GM12878 (cell line): ENCODE results near the gene GALNT16. TPM values are rescaled to one million over a fixed set of nuclear protein-coding genes. Genes with fewer than 3 reads are reported as not detected.

Experiments used
- ATAC-seq: fragments of 200-7000 bp; cut with Tn5 transposase; 3 replicates; pipeline ENCODE4 v1.9.1; 2020; ENCODE audit warnings: mild to moderate bottlenecking, moderate library complexity
- BruUV-seq: library from RNA; stranded (reverse); fragments of 400-500 nt; replicated peaks from 2 replicates; lab custom pipeline; 2021; lab: Mats Ljungman, UMichigan
- CTCF ChIA-PET: fragments of 300-600 bp; sonication (Branson Sonifier 250); formaldehyde crosslinking; extraction: SDS; loops from one replicate; lab custom pipeline; 2021; ENCODE audit warnings: inconsistent platforms; lab: Yijun Ruan, JAX
- POLR2A ChIA-PET: fragments of 350-600 bp; formaldehyde crosslinking; extraction: SDS; loops from one replicate; lab custom pipeline; 2021; ENCODE audit warnings: inconsistent platforms; lab: Charles Lee
- RAD21 ChIA-PET: fragments of 300-600 bp; sonication (Branson Sonifier 250); formaldehyde crosslinking; loops from one replicate; lab custom pipeline; 2023; ENCODE audit warnings: antibody characterized with exemption; ENCODE audit not compliant: unreplicated experiment; lab: Charles Lee
- SMC1A ChIA-PET: fragments of 300-600 bp; sonication (Branson Sonifier 250); formaldehyde crosslinking; loops from one replicate; lab custom pipeline; 2023; ENCODE audit not compliant: unreplicated experiment, uncharacterized antibody; lab: Charles Lee
- DNase-seq: peaks from one replicate; pipeline ENCODE4 v3.0.0-alpha.2; 2011; ENCODE audit warnings: low read depth, low spot score
- FAIRE-seq: peaks from 3 replicates; lab custom pipeline; 2011; peaks lifted over from hg19 to GRCh38; lab: Jason Lieb, UNC
- H2AFZ ChIP-seq: 2 replicates; pipeline ENCODE4 v1.6.0; 2011; ENCODE audit warnings: low read depth, low read length, control low read depth; ENCODE audit not compliant: control insufficient read depth
- H3K27ac ChIP-seq: 2 replicates; pipeline ENCODE4 v1.5.1; 2011; ENCODE audit warnings: control low read depth; ENCODE audit not compliant: control insufficient read depth, insufficient read depth
- H3K27me3 ChIP-seq, 2 experiments: replicated peaks in 1 of 2; 2 replicates each; pipeline versions ENCODE4 v1.6.0 to v1.6.1; 2011; ENCODE audit warnings: low read length in 1 of 2; ENCODE audit not compliant: control insufficient read depth in 2 of 2, insufficient read depth in 2 of 2
- H3K36me3 ChIP-seq, 2 experiments: 2 replicates each; pipeline ENCODE4 v1.5.1; 2011; ENCODE audit warnings: low read length in 1 of 2; ENCODE audit not compliant: control insufficient read depth in 2 of 2, insufficient read depth in 2 of 2
- H3K4me1 ChIP-seq: 2 replicates; pipeline ENCODE4 v1.6.1; 2011; ENCODE audit warnings: mild to moderate bottlenecking, low read length, moderate library complexity, mixed read lengths; ENCODE audit not compliant: control insufficient read depth, insufficient read depth
- H3K4me2 ChIP-seq: 2 replicates; pipeline ENCODE4 v1.6.0; 2011; ENCODE audit warnings: control low read depth; ENCODE audit not compliant: control insufficient read depth, insufficient read depth
- H3K4me3 ChIP-seq: fragments of 200-600 bp; sonication (generic); 2 replicates; pipeline ENCODE4 v1.5.1; 2016
- H3K79me2 ChIP-seq: 2 replicates; pipeline ENCODE4 v1.6.0; 2011; ENCODE audit warnings: low read length; ENCODE audit not compliant: control insufficient read depth, insufficient read depth
- H3K9ac ChIP-seq: 2 replicates; pipeline ENCODE4 v1.8.0; 2011; ENCODE audit warnings: low read length, control low read depth, mixed read lengths; ENCODE audit not compliant: control insufficient read depth, insufficient read depth
- H3K9me3 ChIP-seq: replicated peaks from 3 replicates; pipeline ENCODE4 v1.5.1; 2011; ENCODE audit warnings: mild to moderate bottlenecking, low read length; ENCODE audit not compliant: control insufficient read depth, insufficient read depth
- H4K20me1 ChIP-seq: 2 replicates; pipeline ENCODE4 v1.6.0; 2011; ENCODE audit not compliant: control insufficient read depth, insufficient read depth
- KAT2A ChIP-seq: conservative IDR thresholded peaks from 2 replicates; pipeline ENCODE4 v1.6.1; 2011; ENCODE audit warnings: low read depth, low read length; ENCODE audit not compliant: control insufficient read depth
- NFYB ChIP-seq: IDR thresholded peaks from 2 replicates; pipeline ENCODE4 v1.6.1; 2011; ENCODE audit warnings: low read depth, mild to moderate bottlenecking, low read length, improper control_type of control experiment, moderate library complexity; ENCODE audit not compliant: insufficient read depth
- PKNOX1 ChIP-seq: fragments of 450-650 bp; IDR thresholded peaks from 2 replicates; pipeline ENCODE4 v1.6.1; 2016; ENCODE audit warnings: mild to moderate bottlenecking
- POLR2AphosphoS2 ChIP-seq: IDR thresholded peaks from 2 replicates; pipeline ENCODE4 v1.6.1; 2011; ENCODE audit warnings: low read depth, mild to moderate bottlenecking, low read length, improper control_type of control experiment, moderate library complexity
- RBBP5 ChIP-seq: fragments of 200-600 bp; sonication (generic); conservative IDR thresholded peaks from 2 replicates; pipeline ENCODE4 v1.6.1; 2016
- SMAD5 ChIP-seq: IDR thresholded peaks from 2 replicates; pipeline ENCODE4 v1.6.1; 2016; ENCODE audit warnings: antibody characterized with exemption, low read depth
- SMC3 ChIP-seq: IDR thresholded peaks from 2 replicates; pipeline ENCODE4 v1.6.1; 2011; ENCODE audit warnings: low read length, improper control_type of control experiment, borderline replicate concordance
- TAF1 ChIP-seq: IDR thresholded peaks from 2 replicates; pipeline ENCODE4 v1.6.1; 2011; ENCODE audit warnings: mild to moderate bottlenecking, low read depth, low read length, borderline replicate concordance
- USF1 ChIP-seq: IDR thresholded peaks from 2 replicates; pipeline ENCODE4 v1.6.1; 2011; ENCODE audit warnings: borderline replicate concordance, low read depth, mild to moderate bottlenecking, moderate library complexity, mixed read lengths, low read length; ENCODE audit not compliant: insufficient read depth; ENCODE audit errors: extremely low read length
- WRNIP1 ChIP-seq: IDR thresholded peaks from 2 replicates; pipeline ENCODE4 v1.6.1; 2011; ENCODE audit warnings: low read depth, low read length, improper control_type of control experiment, borderline replicate concordance
- ZNF622 ChIP-seq: fragments of 450-650 bp; IDR thresholded peaks from 2 replicates; pipeline ENCODE4 v1.6.1; 2017; ENCODE audit warnings: mild to moderate bottlenecking, inconsistent platforms
- WGBS: methylation state at CpG from one replicate; pipeline ENCODE4 v1.1.6; 2016; ENCODE audit warnings: low lambda C conversion rate; ENCODE audit not compliant: insufficient replicate concordance, insufficient coverage; ENCODE audit errors: missing lambda C conversion rate; 5-methylcytosine and 5-hydroxymethylcytosine counted together
- in situ Hi-C: fragments of 300-500 bp; cut with MboI; formaldehyde crosslinking; loops from 9 replicates; pipeline ENCODE4 v1.14.3; 2018; ENCODE audit warnings: mixed read lengths
- intact Hi-C: fragments of 100-400 bp; cut with micrococcal nuclease; formaldehyde crosslinking; loops from one replicate; pipeline ENCODE4 v1.14.2; 2022; ENCODE audit not compliant: unreplicated experiment
- polyA plus RNA-seq, 11 experiments: library from polyadenylated mRNA; depleted of rRNA in 4 of 11; unstranded in 6 of 11; stranded (reverse) in 5 of 11; fragments of >200 nt; fragmentation: Nextera tagmentation in 4 of 11; fragmentation: Illumina TruSeq in 1 of 11; extraction: Ambion mirVana in 4 of 11; extraction: Trizol in 1 of 11; gene quantifications; 1 replicate in 1 of 11; 2 replicates in 10 of 11; pipeline versions ENCODE4 v1.2.1 to v1.2.3, GENCODE V29; 2011 to 2016; ENCODE audit warnings: inconsistent platforms in 2 of 11, missing spikeins in 2 of 11, low read depth in 1 of 11
- total RNA-seq, 4 experiments: library from RNA; depleted of rRNA in 3 of 4; stranded (reverse); fragments of >200 nt in 3 of 4; fragmentation: Illumina TruSeq in 1 of 4; extraction: Trizol in 1 of 4; gene quantifications; 2 replicates each; pipeline versions ENCODE4 v1.2.1 to v1.2.3, GENCODE V29; 2013 to 2021
- TF ChIP-seq, protein P1 (sequence below): IDR thresholded peaks from 2 replicates; pipeline ENCODE4 v1.6.1; 2011; ENCODE audit warnings: low read depth, low read length, improper control_type of control experiment, borderline replicate concordance

GALNT16 gene
- total and polyA plus RNA-seq, 10 of the 15 experiments (the other 5 are each of a cell fraction or from before 2014, with no cell fraction given): under 0.01 to 0.08 (median 0.03) TPM; not detected in 3

DNA sequence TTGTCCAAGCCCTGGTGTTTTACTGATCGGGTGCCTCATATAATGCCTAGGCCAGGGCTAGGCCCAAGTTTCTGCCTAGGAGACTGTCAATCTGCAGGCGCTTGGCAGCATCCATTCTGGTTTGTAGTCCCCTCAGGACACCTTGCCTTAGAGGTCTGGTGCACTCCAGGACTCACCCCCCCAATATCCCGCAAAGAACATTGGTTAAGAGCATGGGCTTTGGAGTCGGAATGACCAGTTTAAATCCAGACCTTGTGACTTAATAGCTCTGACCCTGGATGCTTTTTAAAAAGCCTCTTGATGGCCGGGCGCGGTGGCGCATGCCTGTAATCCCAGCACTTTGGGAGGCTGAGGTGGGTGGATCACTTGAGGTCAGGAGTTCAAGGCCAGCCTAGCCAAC lies 60.0 kb downstream of the GALNT16 start:
- peaks cover 6% of the 10 kb centered on the region for H3K4me1 ChIP-seq
- BruUV-seq: no TSS peak
- ChIA-PET POLR2A (no interaction called here), CTCF (no interaction called here), SMC1A (no interaction called here), RAD21 (no interaction called here)
- in situ Hi-C loops: no loop called here
- no peak overlapping the region for H3K4me3 ChIP-seq
- TF ChIP-seq USF1: no peak
- TF ChIP-seq, protein P1, sequence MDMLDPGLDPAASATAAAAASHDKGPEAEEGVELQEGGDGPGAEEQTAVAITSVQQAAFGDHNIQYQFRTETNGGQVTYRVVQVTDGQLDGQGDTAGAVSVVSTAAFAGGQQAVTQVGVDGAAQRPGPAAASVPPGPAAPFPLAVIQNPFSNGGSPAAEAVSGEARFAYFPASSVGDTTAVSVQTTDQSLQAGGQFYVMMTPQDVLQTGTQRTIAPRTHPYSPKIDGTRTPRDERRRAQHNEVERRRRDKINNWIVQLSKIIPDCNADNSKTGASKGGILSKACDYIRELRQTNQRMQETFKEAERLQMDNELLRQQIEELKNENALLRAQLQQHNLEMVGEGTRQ: no peak
- TF ChIP-seq TAF1: no peak
- no peak for TF ChIP-seq PKNOX1
- no peak for TF ChIP-seq NFYB
- TF ChIP-seq WRNIP1: no peak
- no peak for TF ChIP-seq KAT2A
- no peak for TF ChIP-seq SMAD5
- no peak for TF ChIP-seq SMC3
- no peak for TF ChIP-seq RBBP5
- TF ChIP-seq ZNF622: no peak
- TF ChIP-seq POLR2AphosphoS2: no peak
- no peak overlapping the region for H3K4me2 ChIP-seq
- no peak for ATAC-seq
- no peaks in the 10 kb centered on the region for H3K36me3 ChIP-seq
- H3K27me3 ChIP-seq: no peaks in the 10 kb centered on the region
- no peaks in the 10 kb centered on the region for H3K79me2 ChIP-seq
- H4K20me1 ChIP-seq: no peaks in the 10 kb centered on the region
- intact Hi-C loops: no loop called here
- H3K9me3 ChIP-seq: no peaks in the 10 kb centered on the region
- no peak overlapping the region for H3K9ac ChIP-seq
- WGBS: 77% methylated on average over 8 of the region's 8 CpGs
- no peak overlapping the region for H2AFZ ChIP-seq
- FAIRE-seq: no peak
- no peak for DNase-seq
- no peak overlapping the region for H3K27ac ChIP-seq
